Smooth muscle cell (in vitro differentiated cells): ENCODE data around the gene APOOL. TPM values are rescaled to one million over a fixed set of nuclear protein-coding genes. Genes with fewer than 3 reads are reported as not detected.
"Not testable (repeated sequence)": the region's sequence is repeated elsewhere in the genome, so short reads cannot be mapped to it uniquely, and the experiment has no call there.

Experiments
- DNase-seq: peaks from one replicate; lab custom pipeline; 2025; ENCODE audit not compliant: unreplicated experiment; lab: John Stamatoyannopoulos, UW
- H2AFZ ChIP-seq: fragments of 200-600 bp; sonication (generic); 2 replicates; pipeline ENCODE4 v1.6.0; 2016; ENCODE audit warnings: antibody characterized with exemption, low read depth, mild to moderate bottlenecking
- H3F3A ChIP-seq: fragments of 200-600 bp; sonication (generic); 2 replicates; pipeline ENCODE4 v1.6.0; 2017; ENCODE audit warnings: antibody characterized with exemption, low read depth
- H3K27ac ChIP-seq: fragments of 200-600 bp; sonication (generic); 2 replicates; pipeline ENCODE4 v1.5.1; 2016; ENCODE audit warnings: low read depth, mild to moderate bottlenecking
- H3K27me3 ChIP-seq: fragments of 200-600 bp; sonication (generic); 2 replicates; pipeline ENCODE4 v1.6.1; 2016; ENCODE audit warnings: low read depth, mild to moderate bottlenecking
- H3K36me3 ChIP-seq: fragments of 200-600 bp; sonication (generic); 2 replicates; pipeline ENCODE4 v1.5.1; 2016; ENCODE audit warnings: low read depth
- H3K4me1 ChIP-seq: fragments of 200-600 bp; sonication (generic); 2 replicates; pipeline ENCODE4 v1.5.1; 2016; ENCODE audit warnings: low read depth
- H3K4me2 ChIP-seq: fragments of 200-600 bp; sonication (generic); 2 replicates; pipeline ENCODE4 v1.6.0; 2016; ENCODE audit warnings: mild to moderate bottlenecking
- H3K4me3 ChIP-seq: fragments of 200-600 bp; sonication (generic); 2 replicates; pipeline ENCODE4 v1.5.1; 2016; ENCODE audit warnings: mild to moderate bottlenecking
- H3K79me2 ChIP-seq: fragments of 200-600 bp; sonication (generic); 2 replicates; pipeline ENCODE4 v1.6.0; 2016; ENCODE audit warnings: low read depth, mild to moderate bottlenecking
- H3K9ac ChIP-seq: fragments of 200-600 bp; sonication (generic); 2 replicates; pipeline ENCODE4 v1.6.0; 2016; ENCODE audit warnings: low read depth
- H3K9me3 ChIP-seq: fragments of 200-600 bp; sonication (generic); replicated peaks from 2 replicates; pipeline ENCODE4 v1.5.1; 2016; ENCODE audit warnings: low read depth
- H4K20me1 ChIP-seq: fragments of 200-600 bp; sonication (generic); 2 replicates; pipeline ENCODE4 v1.6.0; 2016; ENCODE audit warnings: low read depth
- CTCF ChIP-seq: fragments of 200-600 bp; sonication (generic); IDR thresholded peaks from 2 replicates; pipeline ENCODE4 v1.5.1; 2017; ENCODE audit warnings: borderline replicate concordance, mild to moderate bottlenecking, antibody characterized with exemption; ENCODE audit not compliant: insufficient read depth, poor library complexity, severe bottlenecking
- WGBS: methylation state at CpG from one replicate; pipeline ENCODE4 v1.1.7; 2016; ENCODE audit warnings: low lambda C conversion rate; 5-methylcytosine and 5-hydroxymethylcytosine counted together
- polyA plus RNA-seq: library from polyadenylated mRNA; unstranded; fragments of >200 nt; fragmentation: Nextera tagmentation; extraction: Ambion mirVana; gene quantifications from 2 replicates; pipeline ENCODE4 v1.2.1, GENCODE V29; 2016
- total RNA-seq: library from RNA; depleted of rRNA; stranded (reverse); fragments of >200 nt; gene quantifications from 2 replicates; pipeline ENCODE4 v1.2.3, GENCODE V29; 2014

APOOL gene
- total RNA-seq = 16.0 and 17.0 TPM in 2 replicates
- polyA plus RNA-seq = 1.8 and 1.9 TPM in 2 replicates

- Histone ChIP-seq H3K9me3 (no peaks in the 10 kb centered on the region), H3K36me3 (no peaks in the 10 kb centered on the region), H3F3A (no peaks in the 10 kb centered on the region), H4K20me1 (no peaks in the 10 kb centered on the region), H3K27me3 (no peaks in the 10 kb centered on the region), H3K4me1 (no peaks in the 10 kb centered on the region), H3K27ac (peak within 1 kb of the TSS; percentile 73), H3K9ac (peak within 1 kb of the TSS; percentile 66), H3K4me3 (peak within 1 kb of the TSS; percentile 83), H3K79me2 (peaks cover 13% of the 10 kb centered on the region), H2AFZ (peak within 1 kb of the TSS; percentile 87), H3K4me2 (peak within 1 kb of the TSS; percentile 87)
- 51% methylated on average over 24 of the region's 24 CpGs for WGBS
- peak; percentile 12 for DNase-seq
- no peak for TF ChIP-seq CTCF
Measured at GRCh38 chrX:85003655-85004244, at the start of gene APOOL. Gene APOOL, plus strand, starts transcription at chrX:85003877. Its CDS starts 36 bp downstream, at chrX:85003913.

GRCh38 chrX:84956304-84956703 is 47.4 kb upstream of the APOOL start:
- peak overlapping the region; percentile 65 for H2AFZ ChIP-seq
- no peak overlapping the region for H3K27ac ChIP-seq
- no peaks in the 10 kb centered on the region for H3K27me3 ChIP-seq
- H3K4me2 ChIP-seq = no peak overlapping the region
- no peak overlapping the region for H3K9ac ChIP-seq
- H3K36me3 ChIP-seq = no peaks in the 10 kb centered on the region
- no peak for TF ChIP-seq CTCF
- H4K20me1 ChIP-seq = no peaks in the 10 kb centered on the region
- WGBS = 58% methylated on average over 1 of the region's 1 CpG
- H3K4me3 ChIP-seq = no peak overlapping the region
- no peak for DNase-seq
- H3K79me2 ChIP-seq = no peaks in the 10 kb centered on the region
- no peaks in the 10 kb centered on the region for H3K4me1 ChIP-seq
- H3F3A ChIP-seq = no peaks in the 10 kb centered on the region
- no peaks in the 10 kb centered on the region for H3K9me3 ChIP-seq

DNA sequence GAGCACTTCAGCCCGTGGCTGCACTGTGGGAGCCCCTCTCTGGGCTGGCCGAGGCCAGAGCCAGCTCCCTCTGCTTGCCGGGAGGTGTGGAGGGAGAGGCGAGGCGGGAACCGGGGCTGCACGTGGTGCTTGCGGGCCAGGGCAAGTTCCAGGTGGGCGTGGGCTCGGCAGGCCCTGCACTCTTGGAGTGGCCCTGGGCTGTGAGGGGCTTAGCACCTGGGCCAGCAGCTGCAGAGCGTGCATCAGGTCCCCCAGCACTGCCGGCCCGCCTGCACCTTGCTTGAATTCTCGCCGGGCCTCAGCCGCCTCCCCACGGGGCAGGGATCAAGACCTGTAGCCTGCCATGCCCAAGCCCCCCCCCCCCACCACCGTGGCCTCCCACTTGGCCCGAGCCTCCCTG is 28.9 kb upstream of the APOOL start:
- Histone ChIP-seq H4K20me1 (no peaks in the 10 kb centered on the region), H3K79me2 (no peaks in the 10 kb centered on the region), H3K4me3 (no peak overlapping the region), H3K9me3 (no peaks in the 10 kb centered on the region), H3K4me2 (no peak overlapping the region), H3K4me1 (no peaks in the 10 kb centered on the region), H3K27me3 (no peaks in the 10 kb centered on the region), H3F3A (no peaks in the 10 kb centered on the region), H3K36me3 (no peaks in the 10 kb centered on the region), H3K9ac (no peak overlapping the region), H2AFZ (no peak overlapping the region), H3K27ac (no peak overlapping the region)
- TF ChIP-seq CTCF = no peak
- DNase-seq = no peak
- 86% methylated on average over 19 of the region's 19 CpGs for WGBS

GRCh38 chrX:84991739-84992138 is 11.9 kb upstream of the APOOL start:
- not testable (repeated sequence) for H3K4me1 ChIP-seq, H3K4me2 ChIP-seq, H3K36me3 ChIP-seq, H3K27ac ChIP-seq, H3K79me2 ChIP-seq, H3K4me3 ChIP-seq, H2AFZ ChIP-seq, H3F3A ChIP-seq, H3K9ac ChIP-seq, H3K9me3 ChIP-seq, H3K27me3 ChIP-seq, H4K20me1 ChIP-seq, DNase-seq
- 89% methylated on average over 5 of the region's 5 CpGs for WGBS
